Esophagus muscularis mucosa (tissue), 4 donors: ENCODE results near the gene SLC6A11. TPM values are rescaled to one million over a fixed set of nuclear protein-coding genes. Genes with fewer than 3 reads are reported as not detected.

Source experiments
- DNase-seq: peaks from one replicate; pipeline ENCODE4 v3.0.0-alpha.2; 2017; ENCODE audit errors: extremely low spot score
- H3K27ac ChIP-seq, 4 donors: fragments of 200-600 bp; sonication (generic); replicated peaks in 1 of 4; 1 replicate in 3 of 4; 2 replicates in 1 of 4; pipeline ENCODE4 v1.5.1; 2016 to 2019; ENCODE audit warnings: mild to moderate bottlenecking in 1 of 4
- H3K27me3 ChIP-seq, 4 donors: fragments of 200-600 bp; sonication (generic); one replicate each; pipeline versions ENCODE4 v1.5.1 to v1.6.0; 2016 to 2019
- H3K36me3 ChIP-seq, 4 donors: fragments of 200-600 bp; sonication (generic); one replicate each; pipeline ENCODE4 v1.5.1; 2016 to 2019
- H3K4me1 ChIP-seq, 4 donors: fragments of 200-600 bp; sonication (generic); one replicate each; pipeline ENCODE4 v1.5.1; 2016 to 2019
- H3K4me3 ChIP-seq, 4 donors: fragments of 200-600 bp; sonication (generic); 1 replicate in 2 of 4; 2 replicates in 2 of 4; pipeline ENCODE4 v1.5.1; 2016 to 2019; ENCODE audit warnings: mild to moderate bottlenecking in 4 of 4, moderate library complexity in 1 of 4
- H3K9me3 ChIP-seq, 4 donors: fragments of 200-600 bp; sonication (generic); 1 replicate in 3 of 4; 2 replicates in 1 of 4; pipeline ENCODE4 v1.5.1; 2016 to 2019
- EP300 ChIP-seq: sonication (generic); formaldehyde crosslinking; IDR thresholded peaks from one replicate; pipeline ENCODE4 v1.6.1; 2017; ENCODE audit warnings: antibody characterized with exemption
- POLR2A ChIP-seq: fragments of 450-650 bp; IDR thresholded peaks from one replicate; pipeline ENCODE4 v1.6.1; 2017; ENCODE audit warnings: antibody characterized with exemption, moderate library complexity, mild to moderate bottlenecking, low read depth
- POLR2AphosphoS5 ChIP-seq, 2 donors: sonication (generic); formaldehyde crosslinking; IDR thresholded peaks; one replicate each; pipeline ENCODE4 v1.6.1; 2017; ENCODE audit warnings: antibody characterized with exemption in 2 of 2
- WGBS: methylation state at CpG from one replicate; pipeline ENCODE4 v1.1.5; 2018; 5-methylcytosine and 5-hydroxymethylcytosine counted together
- intact Hi-C: fragments of 100-400 bp; cut with DNase I; formaldehyde crosslinking; loops from one replicate; pipeline ENCODE4 v1.15.1; 2023
- total RNA-seq, 4 donors: library from RNA; depleted of rRNA; stranded (reverse); fragments of >200 nt; gene quantifications; one replicate each; pipeline versions ENCODE4 v1.1.0 to v1.2.1, GENCODE V29; 2016
- TF ChIP-seq, protein P1 (sequence below), 3 experiments: fragments of 200-600 bp in 2 of 3; fragments of 450-650 bp in 1 of 3; sonication (generic) in 2 of 3; IDR thresholded peaks; one replicate each; pipeline ENCODE4 v1.5.1; 2017 to 2019; ENCODE audit warnings: antibody characterized with exemption in 3 of 3, mild to moderate bottlenecking in 2 of 3, moderate library complexity in 1 of 3

Gene SLC6A11
- total RNA-seq, 4 donors from 2014 or later: not detected

DNA sequence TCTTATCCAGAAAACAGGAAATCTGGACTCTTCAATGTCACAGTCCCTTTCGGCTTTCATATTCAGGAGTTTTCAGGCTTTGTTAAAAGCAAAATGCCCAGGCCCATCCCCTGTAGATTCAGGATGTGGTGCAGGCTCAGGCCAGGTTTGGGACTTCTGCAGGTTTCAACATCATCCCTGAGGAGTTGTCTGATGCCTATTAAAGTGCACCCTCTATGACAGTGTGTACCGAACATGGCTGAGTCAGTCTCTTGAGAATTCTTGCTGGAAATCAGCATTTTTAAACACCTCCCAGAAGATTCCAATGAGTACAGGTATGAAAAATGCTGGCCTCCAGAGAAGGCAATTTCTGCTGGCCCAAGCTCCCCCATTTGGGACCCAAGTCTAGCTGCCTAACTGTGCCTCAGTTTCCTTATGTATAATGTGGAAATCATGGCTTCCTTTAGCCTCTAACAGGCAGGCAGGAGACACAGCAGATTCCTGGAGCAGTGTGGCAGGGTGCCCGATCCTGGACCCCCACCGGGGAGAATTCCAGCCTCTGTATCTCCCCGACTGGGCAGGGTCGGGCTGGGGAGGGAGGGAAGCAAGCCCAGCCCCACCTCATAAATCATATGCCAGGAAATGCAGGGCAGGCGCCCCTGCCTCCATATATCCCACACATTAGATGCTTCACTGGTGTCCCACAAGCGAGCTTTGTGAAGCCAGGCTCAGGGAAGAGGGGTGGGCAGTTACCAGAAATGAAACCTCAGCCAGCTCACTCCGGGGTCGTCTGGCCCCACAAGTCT lies 44.4 kb upstream of the SLC6A11 start:
- no peaks in the 10 kb centered on the region for H3K4me1 ChIP-seq
- H3K27ac ChIP-seq: no peak overlapping the region
- no peaks in the 10 kb centered on the region for H3K36me3 ChIP-seq
- TF ChIP-seq, protein P1, sequence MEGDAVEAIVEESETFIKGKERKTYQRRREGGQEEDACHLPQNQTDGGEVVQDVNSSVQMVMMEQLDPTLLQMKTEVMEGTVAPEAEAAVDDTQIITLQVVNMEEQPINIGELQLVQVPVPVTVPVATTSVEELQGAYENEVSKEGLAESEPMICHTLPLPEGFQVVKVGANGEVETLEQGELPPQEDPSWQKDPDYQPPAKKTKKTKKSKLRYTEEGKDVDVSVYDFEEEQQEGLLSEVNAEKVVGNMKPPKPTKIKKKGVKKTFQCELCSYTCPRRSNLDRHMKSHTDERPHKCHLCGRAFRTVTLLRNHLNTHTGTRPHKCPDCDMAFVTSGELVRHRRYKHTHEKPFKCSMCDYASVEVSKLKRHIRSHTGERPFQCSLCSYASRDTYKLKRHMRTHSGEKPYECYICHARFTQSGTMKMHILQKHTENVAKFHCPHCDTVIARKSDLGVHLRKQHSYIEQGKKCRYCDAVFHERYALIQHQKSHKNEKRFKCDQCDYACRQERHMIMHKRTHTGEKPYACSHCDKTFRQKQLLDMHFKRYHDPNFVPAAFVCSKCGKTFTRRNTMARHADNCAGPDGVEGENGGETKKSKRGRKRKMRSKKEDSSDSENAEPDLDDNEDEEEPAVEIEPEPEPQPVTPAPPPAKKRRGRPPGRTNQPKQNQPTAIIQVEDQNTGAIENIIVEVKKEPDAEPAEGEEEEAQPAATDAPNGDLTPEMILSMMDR (IDR thresholded peaks at IDR 0.05): no peak
- no peak for TF ChIP-seq POLR2AphosphoS5 (IDR thresholded peaks at IDR 0.05)
- TF ChIP-seq POLR2A: no peak
- TF ChIP-seq EP300: no peak
- peaks cover 0 to 59% (median 0%) of the 10 kb centered on the region in 4 donors for H3K27me3 ChIP-seq
- peaks cover 0 to 12% (median 7%) of the 10 kb centered on the region in 4 donors for H3K9me3 ChIP-seq
- WGBS: 54% methylated on average over 5 of the region's 10 CpGs
- peak; percentile 57 for DNase-seq
- H3K4me3 ChIP-seq: no peak overlapping the region
- intact Hi-C loops: no loop called here

- no peaks in the 10 kb centered on the region for H3K4me1 ChIP-seq
Measured at GRCh38 chr3:10772271-10773161, 43.5 kb upstream of the SLC6A11 start.

DNA sequence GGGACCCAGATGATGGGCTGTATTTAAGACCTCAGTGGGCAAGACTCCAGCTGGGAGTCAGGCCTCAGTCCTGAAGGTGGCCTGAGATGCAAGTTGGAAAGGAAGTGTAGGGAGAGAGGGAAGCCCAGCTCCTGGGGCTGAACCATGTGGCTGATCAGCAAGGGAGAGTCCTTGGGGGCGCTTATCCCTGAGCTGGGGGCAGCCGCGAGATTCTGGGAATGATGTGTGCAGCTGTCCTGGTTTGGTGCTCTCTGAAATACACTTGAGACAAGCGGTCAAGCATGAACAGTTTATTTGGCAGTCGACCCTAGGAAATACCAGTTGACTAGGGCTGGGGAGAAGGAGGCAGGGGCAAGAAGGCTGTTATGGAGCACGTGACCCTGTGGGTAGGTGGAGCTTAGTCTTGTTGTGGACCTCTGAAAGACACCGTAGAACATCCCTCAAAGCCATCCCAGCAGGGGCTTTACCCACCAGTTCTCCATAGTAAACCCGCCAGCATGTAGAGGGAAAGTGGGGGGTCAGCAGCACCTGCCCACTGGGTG lies 41.8 kb upstream of the SLC6A11 start:
- Histone ChIP-seq H3K36me3 (no peaks in the 10 kb centered on the region), H3K27me3 (peaks cover 0 to 69% (median 0%) of the 10 kb centered on the region in 4 donors), H3K4me3 (no peak overlapping the region), H3K27ac (no peak overlapping the region), H3K4me1 (no peaks in the 10 kb centered on the region), H3K9me3 (peaks cover 0 to 12% (median 7%) of the 10 kb centered on the region in 4 donors)
- 80% methylated on average over 7 of the region's 8 CpGs for WGBS
- intact Hi-C loops: no loop called here
- no peak for TF ChIP-seq POLR2A
- TF ChIP-seq, protein P1 (IDR thresholded peaks at IDR 0.05): no peak
- TF ChIP-seq POLR2AphosphoS5 (IDR thresholded peaks at IDR 0.05): no peak
- TF ChIP-seq EP300: no peak
- peak; percentile 74 for DNase-seq

More at GRCh38 chr3:10772271-10773161, 43.5 kb upstream of the SLC6A11 start:
- no peaks in the 10 kb centered on the region for H3K36me3 ChIP-seq
- no peak overlapping the region for H3K4me3 ChIP-seq
- 44% methylated on average over 9 of the region's 16 CpGs for WGBS
- TF ChIP-seq POLR2A: no peak
- no peak for TF ChIP-seq POLR2AphosphoS5 (IDR thresholded peaks at IDR 0.05)
- no peak for TF ChIP-seq EP300
- TF ChIP-seq, protein P1 (IDR thresholded peaks at IDR 0.05): no peak
- peaks cover 0 to 59% (median 0%) of the 10 kb centered on the region in 4 donors for H3K27me3 ChIP-seq
- peak; percentile 80 for DNase-seq
- H3K9me3 ChIP-seq: peaks cover 0 to 12% (median 7%) of the 10 kb centered on the region in 4 donors
- intact Hi-C loops: no loop called here
- no peak overlapping the region for H3K27ac ChIP-seq

GRCh38 chr3:10774825-10775224 lies 41.2 kb upstream of the SLC6A11 start:
- intact Hi-C loops: no loop called here
- peak; percentile 42 for DNase-seq
- TF ChIP-seq POLR2A: no peak
- no peak for TF ChIP-seq EP300
- no peak for TF ChIP-seq POLR2AphosphoS5 (IDR thresholded peaks at IDR 0.05)
- TF ChIP-seq, protein P1 (IDR thresholded peaks at IDR 0.05): no peak
- H3K27ac ChIP-seq: no peak overlapping the region
- H3K9me3 ChIP-seq: peaks cover 0 to 12% (median 7%) of the 10 kb centered on the region in 4 donors
- no peak overlapping the region for H3K4me3 ChIP-seq
- no peaks in the 10 kb centered on the region for H3K4me1 ChIP-seq
- H3K36me3 ChIP-seq: no peaks in the 10 kb centered on the region
- H3K27me3 ChIP-seq: peaks cover 0 to 73% (median 0%) of the 10 kb centered on the region in 4 donors
- WGBS: 75% methylated on average over 6 of the region's 8 CpGs
